ENCODE results near the gene EPS8L3.
A peak's percentile ranks its signal among the peaks of the same experiment; 100 is the strongest.
"Not testable (repeated sequence)": the region's sequence is repeated elsewhere in the genome, so short reads cannot be mapped to it uniquely, and the experiment has no call there.

EPS8L3 gene

DNA sequence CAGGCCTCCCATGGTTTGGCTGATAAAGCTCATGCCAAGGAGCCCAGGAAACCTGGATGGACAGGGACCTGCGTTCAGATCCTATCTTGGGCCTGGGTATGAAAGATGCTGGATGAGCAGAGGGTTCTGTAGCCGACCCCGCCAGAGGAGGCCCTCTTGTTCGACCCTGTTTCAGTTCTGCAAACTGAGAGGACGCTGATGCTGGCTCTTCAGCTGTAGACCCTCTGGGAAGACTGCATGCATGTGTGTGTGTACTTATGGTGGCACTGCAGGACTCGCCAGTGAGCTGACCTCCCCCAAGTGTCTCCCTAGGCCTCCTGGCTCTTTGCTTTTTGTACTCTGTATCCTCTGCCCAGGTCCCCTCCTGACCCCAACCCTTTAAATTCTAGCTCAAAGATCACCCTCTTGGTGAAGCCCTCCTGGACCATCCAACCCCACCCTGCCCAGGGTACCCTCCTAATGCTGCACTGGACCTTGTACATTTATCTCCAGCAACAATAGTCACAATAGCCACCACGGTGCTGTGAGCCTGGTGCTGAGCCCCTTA, 1.6 kb downstream of the EPS8L3 start:
- peak; percentile 42 for DNase-seq

DNA sequence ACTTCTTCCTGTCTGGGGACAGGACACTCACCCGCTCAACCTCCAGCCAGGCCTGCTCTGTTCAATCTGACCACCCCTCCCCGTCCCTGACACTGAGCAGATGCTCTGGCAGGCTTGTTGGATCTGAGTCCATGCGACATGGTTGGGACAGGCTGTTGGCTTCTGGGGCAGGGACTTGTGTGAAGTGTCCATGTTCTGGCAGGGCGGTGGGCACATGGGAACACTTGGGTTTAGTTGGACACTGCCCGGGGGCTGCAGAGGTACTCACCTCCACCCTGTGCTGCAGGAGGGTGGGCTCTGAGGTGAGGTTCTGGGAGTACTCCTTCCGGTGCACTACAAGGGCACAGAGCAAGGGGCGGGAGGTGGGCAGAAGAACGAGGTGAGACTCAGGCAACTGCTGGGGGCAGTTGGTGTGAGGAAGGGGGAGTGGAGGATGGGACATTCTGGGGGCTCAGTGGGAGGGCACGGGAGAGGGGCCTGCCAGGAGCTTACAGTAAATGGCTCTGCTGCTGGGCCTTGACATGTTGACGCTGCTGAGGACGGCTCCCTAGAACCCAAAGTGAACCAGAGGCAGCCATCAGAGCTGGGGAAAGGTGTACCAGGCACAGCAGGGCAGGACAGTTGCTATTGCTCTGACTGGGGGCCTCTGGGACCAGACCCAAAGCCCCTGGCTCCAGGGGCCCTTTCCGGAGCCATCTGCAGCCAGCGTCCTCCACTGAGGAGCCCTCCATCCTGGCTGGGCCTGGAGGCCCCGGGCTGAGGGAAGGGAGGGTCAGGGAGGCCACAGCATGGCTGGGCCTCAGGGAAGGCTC, 2.3 kb downstream of the EPS8L3 start:
- DNase-seq: peak; percentile 43

- DNase-seq: peak; percentile 40
These were observed 3.0 kb downstream of the EPS8L3 start for GRCh38 chr1:109760581-109761226.

GRCh38 chr1:109759513-109760334, 4.0 kb downstream of the EPS8L3 start:
- peak; percentile 47 for DNase-seq

GRCh38 chr1:109757936-109758786, 5.6 kb downstream of the EPS8L3 start:
- peak; percentile 39 for DNase-seq

GRCh38 chr1:109756848-109757521, 6.7 kb downstream of the EPS8L3 start:
- peak; percentile 32 for DNase-seq

GRCh38 chr1:109756325-109756724, 7.4 kb downstream of the EPS8L3 start:
- DNase-seq: peak; percentile 30

GRCh38 chr1:109754738-109755137, 9.0 kb downstream of the EPS8L3 start:
- no peak for DNase-seq

DNA sequence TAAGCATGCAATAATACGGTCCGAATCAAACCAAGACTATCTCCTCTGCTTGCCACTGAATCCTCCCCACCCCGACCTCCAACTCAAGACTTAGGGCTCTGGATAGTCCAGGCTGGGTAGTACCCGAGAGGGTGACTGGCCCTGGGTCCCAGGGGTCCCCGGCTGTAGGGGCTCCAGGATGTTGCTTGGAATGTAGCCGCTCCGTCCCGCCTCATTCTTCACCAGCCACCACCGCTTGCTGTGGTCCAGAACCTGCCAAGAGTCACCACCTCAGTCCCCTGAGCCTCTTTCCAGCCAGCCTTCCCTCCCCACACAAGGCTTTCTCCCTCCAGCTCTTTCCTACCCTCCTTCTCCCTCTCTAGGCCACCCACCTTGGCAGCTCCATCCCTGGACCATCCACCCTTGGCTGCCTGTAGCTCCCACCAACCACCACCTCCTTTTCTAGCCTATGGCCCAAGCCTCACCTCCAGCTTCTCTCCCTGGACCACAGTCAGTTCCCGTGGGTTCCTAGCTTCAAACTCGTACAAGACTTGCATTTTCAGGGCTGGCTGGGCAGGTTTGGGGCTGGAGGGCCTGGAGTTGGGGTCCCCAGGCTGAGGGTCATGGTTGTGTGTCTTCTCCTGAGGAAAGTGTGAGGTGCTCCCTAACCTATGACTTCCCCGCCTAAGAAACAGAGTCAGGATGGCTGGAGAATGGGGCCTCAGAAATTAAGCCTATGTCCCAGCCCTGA, 12.0 kb downstream of the EPS8L3 start:
- no peak for DNase-seq

DNA sequence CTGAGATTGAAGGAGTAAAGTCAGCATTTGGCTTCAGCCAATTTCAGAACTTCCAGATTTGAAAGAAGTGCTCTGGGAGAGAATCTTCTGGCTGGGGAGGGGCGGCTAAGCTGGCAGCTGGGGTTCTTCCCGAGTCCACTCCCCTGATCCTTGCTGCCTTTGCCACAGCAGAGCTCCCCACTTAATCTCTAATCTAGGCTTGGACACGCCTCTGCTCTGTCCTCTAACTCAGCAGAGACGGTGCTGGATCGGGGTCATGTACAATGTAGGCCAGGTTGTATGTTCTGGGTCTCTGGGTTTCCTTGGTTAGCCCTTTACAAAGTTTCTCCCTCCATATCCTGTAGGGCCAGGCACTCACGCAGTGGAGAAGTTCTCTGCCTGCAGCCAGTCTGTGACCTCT, 12.8 kb downstream of the EPS8L3 start:
- DNase-seq: no peak

DNA sequence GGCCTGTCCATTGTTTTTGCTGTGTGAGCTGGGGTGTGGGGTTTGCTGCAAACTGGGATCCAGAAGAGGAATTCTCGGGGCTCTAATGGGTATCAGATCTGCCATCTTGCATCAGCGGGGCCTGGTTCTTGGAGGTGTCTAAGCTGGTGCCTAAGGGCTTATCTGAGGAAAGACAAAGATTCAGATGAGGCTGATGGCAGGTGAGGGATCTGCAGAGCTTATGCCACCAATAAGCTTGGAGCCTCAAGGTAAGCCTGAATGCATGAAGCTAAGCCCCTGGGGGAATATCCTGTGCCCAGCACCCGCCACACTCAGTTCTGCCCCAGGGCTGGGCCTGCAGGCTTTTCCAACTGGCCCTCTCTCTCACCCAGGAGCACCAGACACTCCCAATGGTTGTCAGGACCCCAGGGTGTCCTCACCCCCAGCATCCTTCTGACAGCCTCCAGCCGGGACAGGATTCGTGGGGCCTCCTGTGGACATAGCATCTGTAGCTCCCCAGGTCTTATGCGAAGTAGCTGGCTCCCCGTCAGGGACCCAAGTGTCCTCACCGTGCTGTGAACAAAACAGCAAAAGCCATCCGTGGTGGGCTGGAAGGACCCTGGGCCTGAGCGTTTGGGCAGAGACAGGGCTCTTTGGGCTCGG, 13.4 kb downstream of the EPS8L3 start:
- DNase-seq: peak; percentile 30

- DNase-seq: no peak
These were observed 14.5 kb downstream of the EPS8L3 start for GRCh38 chr1:109749221-109749620.

- DNase-seq: not testable (repeated sequence)
These were observed 15.4 kb downstream of the EPS8L3 start for GRCh38 chr1:109748311-109748710.

DNA sequence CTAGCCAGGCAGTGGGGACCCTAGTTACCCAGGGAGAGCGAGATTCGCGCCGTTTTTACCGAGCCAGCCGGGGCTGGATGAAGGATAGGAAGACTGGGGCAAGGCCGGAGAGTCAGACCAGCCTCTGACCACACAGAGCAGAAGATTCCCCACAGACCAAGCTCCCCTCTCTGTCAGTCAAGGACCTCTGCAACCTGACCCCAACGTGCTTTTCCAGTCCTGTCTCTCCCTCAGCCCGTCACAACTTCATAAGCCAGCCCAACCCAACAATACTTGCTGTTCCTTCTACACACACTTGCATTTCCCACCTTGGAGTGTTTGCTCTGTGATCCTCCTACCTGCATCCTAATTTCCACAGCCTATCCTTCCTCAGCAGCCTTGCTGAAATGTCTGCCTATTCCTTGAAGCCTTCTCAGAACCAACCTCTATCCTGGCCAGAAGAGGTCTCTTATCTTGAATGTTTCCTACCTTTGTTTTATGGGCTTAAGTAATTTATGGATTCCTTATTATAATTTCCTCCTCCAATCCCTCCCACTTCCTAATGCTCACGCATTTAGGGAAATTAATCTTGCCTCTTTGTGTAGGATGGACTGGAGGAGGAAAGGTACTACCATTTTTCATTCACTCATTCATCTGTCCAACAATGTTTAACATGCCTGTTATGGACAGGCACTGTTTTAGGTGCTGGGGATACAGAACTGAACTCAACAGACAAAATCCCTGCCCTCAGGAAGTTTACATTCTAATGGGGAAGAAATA, 22.9 kb downstream of the EPS8L3 start, which contains the start of gene GSTM3:
GSTM3 (minus strand) TSS at position 424 of the 759 bp plus-strand sequence. CDS start 751 bp downstream, outside the sequence.
- DNase-seq: no peak

DNA sequence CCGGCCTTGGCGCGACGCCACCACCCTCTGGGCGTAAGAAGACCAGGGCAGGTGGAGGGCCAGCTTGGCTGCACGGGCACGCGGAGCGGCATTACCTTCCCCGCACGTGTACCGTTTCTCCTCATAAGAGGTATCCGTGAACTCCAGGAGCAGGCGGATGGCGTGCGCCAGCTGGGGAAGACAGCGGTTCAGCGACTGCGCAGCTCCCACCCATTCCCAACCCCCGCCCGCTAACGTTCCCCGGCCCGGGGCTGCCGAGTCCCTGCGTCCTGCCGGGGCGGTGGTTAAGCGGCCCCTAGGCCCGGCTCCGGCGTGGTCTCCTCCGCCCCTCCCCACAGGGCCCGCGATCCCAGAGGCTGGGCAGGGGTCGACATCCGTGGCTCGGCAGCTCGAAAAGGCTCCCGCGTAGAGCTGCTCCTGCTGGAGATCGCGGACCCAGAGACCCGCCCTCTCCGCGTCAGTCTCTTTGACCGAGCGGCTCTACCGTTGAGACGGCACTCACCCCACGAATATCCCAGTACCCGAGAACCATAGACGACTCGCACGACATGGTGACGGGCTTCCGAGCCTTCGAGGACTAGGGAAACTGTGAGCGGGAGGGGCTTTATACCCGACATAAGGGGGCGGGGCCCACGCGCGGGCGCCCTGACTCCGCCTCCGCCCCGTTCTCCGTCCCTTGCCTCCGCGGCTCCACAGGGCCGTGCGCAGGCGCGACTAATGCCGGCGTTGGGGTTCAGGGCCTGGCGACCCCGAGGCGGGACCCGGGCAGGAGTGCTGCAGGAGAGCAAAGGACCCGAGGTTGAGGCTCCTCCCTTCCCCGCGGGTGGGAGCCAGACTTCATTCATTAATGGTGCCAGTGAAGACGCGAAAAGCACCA, 23.7 kb downstream of the EPS8L3 start:
- DNase-seq: peak; percentile 90

GRCh38 chr1:109733236-109733870, 30.4 kb downstream of the EPS8L3 start:
- DNase-seq: no peak

GRCh38 chr1:109732390-109732881, 31.3 kb downstream of the EPS8L3 start:
- DNase-seq: no peak

DNA sequence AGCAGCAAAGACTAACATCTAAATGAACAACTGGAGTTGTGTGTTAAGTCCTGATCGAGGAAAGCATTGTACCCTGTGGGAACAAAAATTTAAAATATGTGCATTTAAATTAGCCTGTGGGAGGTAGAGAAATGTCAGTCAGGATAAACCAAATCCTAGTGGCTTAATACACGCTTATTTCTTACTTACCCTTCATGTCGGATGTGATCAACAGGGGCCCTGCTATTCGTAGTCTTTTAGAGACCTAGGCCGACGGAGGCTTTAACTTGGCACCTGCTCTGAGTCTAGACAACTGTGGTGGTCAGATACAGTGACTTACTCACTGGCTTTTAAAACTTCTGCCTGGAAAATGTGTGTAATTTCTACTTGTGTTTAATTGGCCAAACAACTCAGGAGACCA, 33.1 kb downstream of the EPS8L3 start:
- DNase-seq: no peak
